HG03060 (cell line): ENCODE data around the gene ACYP1.

Source experiments
- ATAC-seq: cut with Tn5 transposase; IDR thresholded peaks from one replicate; pipeline ENCODE4 v1.9.1; 2021; ENCODE audit warnings: low read depth, moderate number of reproducible peaks; ENCODE audit not compliant: unreplicated experiment

ACYP1 gene

DNA sequence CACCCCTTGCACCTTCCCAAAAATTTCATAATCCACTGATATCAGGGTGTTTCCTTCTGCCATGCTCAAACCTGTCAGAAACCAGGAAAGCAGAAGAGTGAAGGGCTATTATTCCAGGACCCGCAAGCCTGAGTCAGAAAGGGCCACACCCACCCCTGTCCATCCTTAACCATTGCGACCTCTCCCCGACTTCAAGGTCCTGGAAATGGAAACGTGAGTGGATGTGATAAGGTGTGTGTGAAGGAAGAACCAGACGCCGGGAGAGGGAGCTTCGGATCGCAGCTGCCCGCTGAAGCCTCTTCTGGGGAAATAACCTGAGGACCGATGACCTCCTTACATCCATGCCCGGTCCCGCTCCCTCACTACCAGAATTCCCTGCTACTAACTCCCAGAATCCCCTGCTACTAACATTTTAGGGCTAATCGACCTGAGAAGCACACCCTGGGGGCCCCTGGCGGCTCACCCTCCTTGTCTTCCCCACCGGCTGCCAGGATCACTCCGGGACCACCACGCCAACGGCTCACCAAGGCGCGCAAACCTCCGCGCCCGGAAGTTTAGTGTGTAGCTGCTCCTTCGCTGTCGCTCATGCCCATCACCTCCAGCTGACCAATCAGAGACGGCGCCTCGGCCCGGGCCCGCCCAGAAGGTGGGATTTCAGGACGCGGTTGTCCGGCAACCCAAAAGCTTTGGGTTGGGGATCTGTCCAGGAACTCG lies at the start of gene ACYP1:
Gene ACYP1, minus strand, starts transcription at position 534 of the 714 bp plus-strand sequence. Its CDS starts 471 bp downstream, at position 63.
- ATAC-seq: peak; percentile 72

DNA sequence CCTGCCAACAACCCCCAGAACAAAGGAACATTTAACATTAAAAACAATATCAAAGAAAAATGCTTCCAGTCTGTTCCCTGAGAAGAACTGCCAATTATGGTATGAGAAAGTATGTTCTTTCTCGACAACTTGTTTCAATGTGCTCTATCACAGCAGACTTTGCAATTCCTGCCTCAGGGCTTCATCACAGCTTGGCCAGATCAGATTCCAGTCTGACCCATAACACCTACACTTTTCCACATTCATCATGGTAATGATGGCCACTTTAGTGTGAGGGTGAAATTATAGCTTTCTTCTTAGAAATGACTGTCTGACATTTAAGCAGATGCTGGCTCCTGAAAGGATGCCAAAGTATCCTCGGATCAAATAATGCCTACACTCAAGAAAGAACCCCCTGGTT lies 46.1 kb upstream of the ACYP1 start:
- ATAC-seq: no peak

DNA sequence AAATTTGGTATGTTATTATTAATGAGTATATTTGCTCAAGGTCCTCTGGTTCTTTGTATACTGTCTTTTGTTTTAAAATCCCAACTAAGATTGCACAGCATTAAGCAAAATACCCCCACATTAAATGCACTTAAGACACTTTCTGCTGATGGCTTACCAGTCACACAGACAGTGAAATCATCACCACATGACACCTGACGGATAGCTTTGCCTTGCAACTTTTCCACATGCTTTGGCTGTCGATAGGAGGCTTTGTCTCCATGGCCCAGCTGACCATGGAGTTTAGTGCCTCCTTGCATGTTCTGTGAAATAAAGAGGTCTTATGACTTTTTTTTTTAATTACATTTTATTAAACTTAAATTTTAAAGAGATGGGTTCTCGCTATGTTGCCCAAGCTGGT lies 43.4 kb upstream of the ACYP1 start:
- ATAC-seq: no peak

DNA sequence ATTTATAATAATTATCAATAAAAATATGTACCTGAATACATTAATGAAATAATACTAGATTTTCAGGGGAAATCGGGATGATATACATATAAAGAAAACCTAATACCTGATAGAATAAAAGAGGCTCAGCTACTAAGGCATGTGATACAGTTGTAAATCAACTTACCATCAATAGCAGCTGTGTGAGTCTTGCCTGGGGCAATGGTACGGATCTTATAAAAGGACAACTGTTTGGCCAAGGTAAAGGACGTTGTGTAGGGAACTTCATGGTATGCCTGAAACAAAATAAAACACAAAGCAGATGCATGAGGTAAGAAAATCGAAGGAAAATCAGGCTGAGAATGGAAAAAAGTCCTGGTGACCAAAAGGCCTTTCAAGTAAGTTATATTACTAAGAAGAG lies 37.7 kb upstream of the ACYP1 start:
- no peak for ATAC-seq

DNA sequence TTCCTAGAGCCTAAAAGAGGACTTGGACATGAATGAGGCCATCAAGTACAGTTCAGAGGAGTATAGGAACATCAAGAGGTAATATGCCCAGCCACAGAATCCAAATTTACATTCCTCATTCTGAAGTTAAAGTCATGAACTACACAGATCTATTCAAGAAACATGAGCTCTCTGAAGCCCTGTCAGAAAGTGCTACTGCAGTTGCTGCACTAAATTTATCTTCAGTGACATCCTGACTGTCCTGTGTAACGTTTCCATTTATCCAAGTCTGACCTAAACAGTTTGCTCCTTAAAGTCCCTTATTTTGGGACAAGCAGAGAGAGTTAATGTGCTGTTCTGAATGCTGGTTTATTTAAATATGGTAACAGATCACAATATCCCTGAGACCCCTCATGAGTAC lies 34.9 kb upstream of the ACYP1 start:
- no peak for ATAC-seq

DNA sequence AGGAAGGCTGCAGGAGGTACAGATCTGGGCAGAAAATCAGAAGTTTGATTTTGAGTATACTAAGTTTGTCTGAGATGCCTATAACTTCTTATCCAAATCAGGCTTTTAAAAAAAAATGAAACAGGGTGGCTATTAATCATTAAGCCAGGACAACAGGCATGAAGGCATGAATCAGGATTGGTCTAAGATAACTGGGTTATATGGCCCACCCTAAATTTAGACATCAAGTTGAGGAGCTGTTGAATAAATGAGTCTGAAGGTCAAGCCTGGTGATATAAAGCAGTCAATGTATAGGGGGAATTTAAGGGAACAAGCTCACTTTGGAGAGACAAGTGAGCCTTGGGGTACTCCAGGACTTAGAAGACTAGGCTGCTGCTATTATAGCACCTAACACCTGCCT lies 34.4 kb upstream of the ACYP1 start:
- ATAC-seq: no peak

DNA sequence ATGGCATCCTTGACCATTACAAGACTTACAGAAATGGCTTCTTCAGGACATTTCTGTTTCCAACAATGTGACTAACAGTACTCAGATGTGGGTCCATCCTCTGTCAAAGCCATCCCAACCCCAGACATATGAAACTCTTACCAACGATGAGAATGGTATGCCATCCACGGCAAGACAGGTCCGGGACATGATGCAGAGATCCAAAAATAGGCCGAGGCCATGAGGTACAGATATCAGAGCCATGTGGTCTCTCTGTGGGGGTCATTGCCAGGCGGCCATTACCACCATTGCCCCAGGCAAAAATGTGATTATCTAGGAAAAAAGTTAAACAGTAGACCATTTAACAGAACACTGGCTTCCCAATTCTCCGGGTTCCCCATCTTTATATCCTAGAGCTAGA lies 33.1 kb upstream of the ACYP1 start:
- ATAC-seq: no peak

DNA sequence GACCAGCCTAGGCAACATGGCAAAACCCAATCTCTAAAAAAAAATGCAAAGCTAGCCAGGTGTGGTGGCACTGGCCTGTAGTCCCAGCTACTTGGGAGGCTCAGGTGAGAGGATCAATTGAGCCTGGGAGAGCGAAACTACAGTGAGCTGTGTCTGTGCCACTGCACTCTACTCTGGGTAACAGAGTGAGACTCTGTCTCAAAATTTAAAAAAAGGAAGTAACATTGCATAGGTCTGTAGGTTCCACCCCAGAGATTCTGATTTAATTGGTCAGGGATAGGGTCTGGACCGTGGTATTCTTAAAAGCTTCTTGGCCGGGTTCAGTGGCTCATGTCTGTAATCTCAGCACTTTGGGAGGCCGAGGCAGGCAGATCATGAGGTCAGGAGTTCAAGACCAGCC lies 31.9 kb upstream of the ACYP1 start:
- no peak for ATAC-seq

DNA sequence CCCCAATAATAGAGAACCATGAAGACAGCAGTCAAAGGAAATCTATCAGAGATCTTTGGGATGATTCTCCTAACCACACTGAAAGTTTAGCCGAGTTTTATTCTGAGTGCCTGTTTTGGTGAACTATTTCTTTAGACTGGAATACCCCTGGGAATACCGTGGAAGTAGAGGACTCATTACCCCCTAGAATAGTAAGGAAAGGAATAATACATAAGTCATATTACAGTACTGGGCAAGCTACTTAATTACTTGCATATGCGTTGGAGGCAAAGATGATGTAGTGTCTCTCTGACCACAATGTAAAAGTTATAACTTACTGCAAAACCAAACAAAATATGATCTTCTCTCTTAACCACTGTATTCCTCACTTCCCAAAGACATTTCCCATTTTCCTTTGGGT lies 31.1 kb upstream of the ACYP1 start:
- ATAC-seq: no peak

DNA sequence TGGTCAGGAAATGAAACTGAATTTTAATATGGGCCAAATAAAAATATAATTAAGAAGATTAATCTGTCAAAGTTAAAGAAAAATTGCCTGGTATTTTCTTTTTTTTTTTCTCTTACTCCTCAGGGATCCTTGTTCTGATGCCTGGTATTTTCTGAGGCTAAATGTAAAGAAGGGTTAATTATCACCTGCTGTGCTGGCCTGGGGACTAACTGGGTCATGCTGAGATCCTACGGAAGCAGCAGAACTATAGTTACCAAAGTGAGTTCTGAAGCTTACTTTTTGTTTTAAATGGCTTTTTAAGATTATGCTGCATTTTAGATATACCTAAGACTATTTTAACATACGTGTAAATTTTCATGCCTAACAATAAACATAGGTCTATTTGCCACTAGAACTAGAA lies 28.9 kb upstream of the ACYP1 start:
- no peak for ATAC-seq

DNA sequence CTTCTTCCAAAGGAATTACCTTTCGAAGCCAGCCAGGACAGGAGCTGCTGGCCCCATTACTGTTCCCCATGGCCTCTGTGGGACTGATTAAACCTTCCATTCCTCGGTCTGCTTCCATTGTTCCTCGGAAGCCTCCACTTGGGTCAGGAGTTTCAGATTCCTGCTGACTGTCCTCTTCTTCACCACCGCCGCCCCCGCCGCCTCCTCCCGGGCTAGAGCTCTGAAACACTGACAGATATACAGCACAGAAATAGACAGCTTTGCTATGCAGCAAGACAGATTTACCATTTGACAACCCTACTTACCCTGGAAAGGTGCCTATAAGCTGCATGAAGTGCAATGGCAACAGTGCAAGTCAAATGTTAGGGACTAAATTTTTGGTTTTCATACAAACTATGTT lies 27.4 kb upstream of the ACYP1 start:
- ATAC-seq: no peak

DNA sequence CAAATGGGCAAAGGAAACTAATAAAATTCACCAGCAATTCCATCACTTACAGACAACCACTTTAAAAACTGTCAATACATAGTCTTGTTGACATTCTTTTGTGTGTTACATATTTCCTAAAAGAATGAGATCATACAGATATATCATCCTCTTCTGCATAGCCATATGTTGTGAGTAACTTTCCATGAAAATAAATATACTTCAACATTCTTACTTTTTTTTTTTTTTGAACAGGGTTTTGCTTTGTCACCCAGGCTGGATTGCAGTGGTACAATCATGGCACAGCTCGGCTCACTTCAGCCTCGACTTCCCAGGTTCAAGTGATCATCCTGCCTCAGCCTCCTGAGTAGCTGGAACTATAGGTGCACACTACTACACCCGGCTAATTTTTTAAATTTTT lies 26.5 kb upstream of the ACYP1 start:
- no peak for ATAC-seq

GRCh38 chr14:75088566-75089373 lies 24.9 kb upstream of the ACYP1 start:
- ATAC-seq: no peak

DNA sequence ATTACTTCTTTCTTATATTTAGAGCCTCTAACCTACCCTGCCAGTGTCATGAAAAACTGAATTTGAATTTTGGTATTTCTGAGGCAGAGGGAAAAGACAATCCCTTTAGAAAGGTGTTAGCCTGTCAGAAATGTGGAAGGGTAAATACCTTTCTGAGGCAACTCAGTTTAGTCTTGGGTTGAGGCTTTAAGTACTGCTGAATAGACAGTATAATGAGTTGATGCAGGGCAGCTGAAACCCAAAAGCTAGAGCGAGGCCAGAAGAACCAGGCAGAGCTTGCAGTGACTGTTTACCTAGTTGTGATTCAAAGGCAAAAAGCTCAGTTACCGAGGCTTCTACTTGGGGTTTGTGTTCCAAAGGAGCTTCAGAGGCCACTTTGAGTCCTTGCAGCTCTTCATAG lies 24.3 kb upstream of the ACYP1 start:
- no peak for ATAC-seq

DNA sequence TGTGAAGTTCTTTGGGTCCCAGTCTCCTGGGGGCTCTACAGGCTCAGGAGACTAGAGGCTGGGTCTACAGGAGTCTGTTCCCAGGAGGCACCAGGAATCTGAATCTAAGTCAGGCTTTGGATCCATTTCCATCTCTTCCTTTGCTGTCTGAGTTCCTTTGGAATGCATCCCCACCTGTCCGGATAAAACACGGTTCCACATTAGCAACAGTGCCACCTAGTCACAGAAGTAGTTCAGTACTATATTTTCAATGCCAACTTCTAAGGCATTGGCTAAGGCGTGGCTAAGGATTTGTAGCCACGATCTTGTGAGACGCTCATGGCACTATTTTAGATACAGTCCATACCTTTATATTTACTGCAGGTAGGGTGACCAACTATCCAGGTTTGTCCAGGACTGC lies 20.7 kb upstream of the ACYP1 start:
- ATAC-seq: no peak

- ATAC-seq: no peak
Observed at GRCh38 chr14:75083271-75083670, 19.4 kb upstream of the ACYP1 start.

DNA sequence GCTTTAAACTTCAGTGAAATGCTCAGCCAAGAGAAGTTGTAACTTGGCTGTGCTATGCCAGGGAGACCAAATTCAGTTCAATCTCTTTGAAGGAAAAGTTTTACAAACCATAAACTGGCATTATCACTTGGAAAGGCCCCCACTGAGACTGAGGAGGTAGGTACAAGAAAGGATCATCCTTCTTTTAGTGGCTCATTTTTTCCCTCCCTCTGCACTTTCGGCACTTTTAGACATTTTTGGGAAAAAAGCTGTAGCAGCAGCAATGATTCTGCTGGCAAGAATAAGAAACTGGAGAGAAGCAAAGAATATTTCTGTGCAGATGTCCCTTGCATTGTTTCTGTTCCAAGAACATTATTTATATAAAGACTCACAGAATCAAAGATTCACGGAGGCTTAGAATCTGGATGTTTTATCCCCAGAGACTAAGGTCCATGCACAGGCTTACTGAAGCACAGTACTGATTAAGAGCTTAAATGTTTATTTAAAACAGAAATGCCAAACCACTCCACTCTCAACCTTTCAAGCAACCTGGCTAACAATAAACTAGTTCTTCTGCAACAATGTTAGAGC lies 17.9 kb upstream of the ACYP1 start:
- ATAC-seq: no peak

GRCh38 chr14:75079521-75079920 lies 15.7 kb upstream of the ACYP1 start:
- no peak for ATAC-seq

GRCh38 chr14:75077794-75078193 lies 14.0 kb upstream of the ACYP1 start:
- ATAC-seq: no peak

- ATAC-seq: no peak
Observed at GRCh38 chr14:75070383-75070782, 6.6 kb upstream of the ACYP1 start.

DNA sequence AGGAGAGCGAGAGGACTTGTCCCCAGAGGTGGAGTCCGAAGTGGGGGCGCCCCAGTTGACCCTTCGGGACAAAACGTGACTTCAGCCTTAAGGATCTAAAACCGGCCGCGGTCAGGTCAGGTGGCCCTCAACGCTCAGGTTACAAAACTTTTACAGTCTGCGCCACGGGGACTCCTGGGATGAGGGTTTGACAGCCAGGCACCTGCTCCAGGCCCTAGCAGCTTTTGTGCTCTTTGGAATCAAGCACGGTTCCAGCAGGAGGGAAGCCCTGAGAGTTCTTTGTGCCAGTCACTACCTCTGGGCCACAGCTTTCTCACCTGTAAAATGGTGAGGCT lies 6.0 kb upstream of the ACYP1 start:
- no peak for ATAC-seq
